Peyer's patch (tissue), 4 donors: ENCODE data around the gene KYNU. TPM values are rescaled to one million over a fixed set of nuclear protein-coding genes. Genes with fewer than 3 reads are reported as not detected.
"Not testable (repeated sequence)": the region's sequence is repeated elsewhere in the genome, so short reads cannot be mapped to it uniquely, and the experiment has no call there.

Source experiments
- DNase-seq, 3 donors: peaks; one replicate each; pipeline ENCODE4 v3.0.0-alpha.2; 2017 to 2019
- H3K27ac ChIP-seq, 4 donors: fragments of 200-600 bp; sonication (generic); one replicate each; pipeline ENCODE4 v1.5.1; 2016 to 2019
- H3K27me3 ChIP-seq, 2 donors: fragments of 200-600 bp; sonication (generic); one replicate each; pipeline ENCODE4 v1.5.1; 2019
- H3K36me3 ChIP-seq, 3 donors: fragments of 200-600 bp; sonication (generic); one replicate each; pipeline ENCODE4 v1.5.1; 2016 to 2019
- H3K4me1 ChIP-seq, 4 donors: fragments of 200-600 bp; sonication (generic); one replicate each; pipeline ENCODE4 v1.5.1; 2016 to 2019
- H3K4me3 ChIP-seq, 4 donors: fragments of 200-600 bp; sonication (generic); 1 replicate in 3 of 4; 2 replicates in 1 of 4; pipeline ENCODE4 v1.5.1; 2016 to 2019; ENCODE audit warnings: mild to moderate bottlenecking in 1 of 4
- H3K9me3 ChIP-seq, 4 donors: fragments of 200-600 bp; sonication (generic); one replicate each; pipeline ENCODE4 v1.5.1; 2016 to 2019; ENCODE audit warnings: mild to moderate bottlenecking in 1 of 4
- CTCF ChIP-seq, 6 experiments: fragments of 450-650 bp in 4 of 6; fragments of 200-600 bp in 2 of 6; sonication (generic) in 1 of 6; IDR thresholded peaks; one replicate each; pipeline ENCODE4 v1.5.1; 2017 to 2019; ENCODE audit warnings: antibody characterized with exemption in 6 of 6, mild to moderate bottlenecking in 3 of 6, moderate library complexity in 1 of 6
- POLR2A ChIP-seq, 2 donors: fragments of 450-650 bp; IDR thresholded peaks; one replicate each; pipeline ENCODE4 v1.5.1; 2017; ENCODE audit warnings: antibody characterized with exemption in 2 of 2, mild to moderate bottlenecking in 2 of 2, moderate library complexity in 2 of 2
- total RNA-seq, 4 donors: library from RNA; depleted of rRNA; stranded (reverse); fragments of >200 nt; gene quantifications; one replicate each; pipeline ENCODE4 v1.1.0, GENCODE V29; 2016

KYNU gene
- total RNA-seq, 4 donors from 2014 or later, result 0.53 to 25.6 (median 2.5) TPM

- H3K9me3 ChIP-seq, result no peaks in the 10 kb centered on the region
- TF ChIP-seq CTCF (IDR thresholded peaks at IDR 0.05), result no peak
- no peak for TF ChIP-seq POLR2A (IDR thresholded peaks at IDR 0.05)
- H3K4me1 ChIP-seq, result no peaks in the 10 kb centered on the region
- no peaks in the 10 kb centered on the region for H3K27me3 ChIP-seq
- H3K27ac ChIP-seq, result no peak overlapping the region
- no peak for DNase-seq
- no peaks in the 10 kb centered on the region for H3K36me3 ChIP-seq
- H3K4me3 ChIP-seq, result no peak overlapping the region
Observed at GRCh38 chr2:142901780-142902179, 24.3 kb downstream of the KYNU start.

- H3K27ac ChIP-seq, H3K27me3 ChIP-seq, H3K4me3 ChIP-seq, H3K9me3 ChIP-seq, DNase-seq, H3K4me1 ChIP-seq, H3K36me3 ChIP-seq: not testable (repeated sequence)
Observed at GRCh38 chr2:142903726-142904125, 26.3 kb downstream of the KYNU start.

GRCh38 chr2:142907653-142908052, 30.2 kb downstream of the KYNU start:
- H3K9me3 ChIP-seq, result no peaks in the 10 kb centered on the region
- no peak for DNase-seq
- no peaks in the 10 kb centered on the region for H3K27me3 ChIP-seq
- H3K36me3 ChIP-seq, result no peaks in the 10 kb centered on the region
- no peaks in the 10 kb centered on the region for H3K4me1 ChIP-seq
- no peak for TF ChIP-seq CTCF (IDR thresholded peaks at IDR 0.05)
- no peak for TF ChIP-seq POLR2A (IDR thresholded peaks at IDR 0.05)
- no peak overlapping the region for H3K27ac ChIP-seq
- no peak overlapping the region for H3K4me3 ChIP-seq

GRCh38 chr2:142914507-142915313, 37.2 kb downstream of the KYNU start:
- Histone ChIP-seq H3K36me3 (no peaks in the 10 kb centered on the region), H3K27me3 (no peaks in the 10 kb centered on the region), H3K9me3 (no peaks in the 10 kb centered on the region), H3K27ac (no peak overlapping the region), H3K4me1 (no peaks in the 10 kb centered on the region), H3K4me3 (no peak overlapping the region)
- TF ChIP-seq POLR2A (IDR thresholded peaks at IDR 0.05) (no peak), CTCF (IDR thresholded peaks at IDR 0.05) (no peak)
- DNase-seq, result peak in 1 of 3 donors; percentile 18

GRCh38 chr2:142915502-142915901, 38.0 kb downstream of the KYNU start:
- no peak for TF ChIP-seq POLR2A (IDR thresholded peaks at IDR 0.05)
- no peak for TF ChIP-seq CTCF (IDR thresholded peaks at IDR 0.05)
- H3K4me1 ChIP-seq, result no peaks in the 10 kb centered on the region
- H3K9me3 ChIP-seq, result no peaks in the 10 kb centered on the region
- no peaks in the 10 kb centered on the region for H3K36me3 ChIP-seq
- no peaks in the 10 kb centered on the region for H3K27me3 ChIP-seq
- H3K4me3 ChIP-seq, result no peak overlapping the region
- DNase-seq, result no peak
- H3K27ac ChIP-seq, result no peak overlapping the region

- H3K9me3 ChIP-seq, result no peaks in the 10 kb centered on the region
- H3K27ac ChIP-seq, result no peak overlapping the region
- no peaks in the 10 kb centered on the region for H3K27me3 ChIP-seq
- H3K4me3 ChIP-seq, result no peak overlapping the region
- DNase-seq, result no peak
- no peaks in the 10 kb centered on the region for H3K4me1 ChIP-seq
- no peaks in the 10 kb centered on the region for H3K36me3 ChIP-seq
- no peak for TF ChIP-seq CTCF (IDR thresholded peaks at IDR 0.05)
Observed at GRCh38 chr2:142918624-142919023, 41.2 kb downstream of the KYNU start.
